Testis (tissue), 2 donors: ENCODE measurements around the gene P2RX5.

Experiments
- POLR2A ChIP-seq: fragments of 450-650 bp; IDR thresholded peaks from one replicate; pipeline ENCODE4 v1.6.1; 2017; ENCODE audit warnings: antibody characterized with exemption, mild to moderate bottlenecking, moderate library complexity
- TF ChIP-seq, protein P1 (sequence below), 3 experiments: fragments of 450-650 bp in 2 of 3; fragments of 200-600 bp in 1 of 3; sonication (generic) in 1 of 3; IDR thresholded peaks; one replicate each; pipeline ENCODE4 v1.5.1; 2016 to 2019; ENCODE audit warnings: antibody characterized with exemption in 3 of 3, mild to moderate bottlenecking in 2 of 3, moderate library complexity in 1 of 3

DNA sequence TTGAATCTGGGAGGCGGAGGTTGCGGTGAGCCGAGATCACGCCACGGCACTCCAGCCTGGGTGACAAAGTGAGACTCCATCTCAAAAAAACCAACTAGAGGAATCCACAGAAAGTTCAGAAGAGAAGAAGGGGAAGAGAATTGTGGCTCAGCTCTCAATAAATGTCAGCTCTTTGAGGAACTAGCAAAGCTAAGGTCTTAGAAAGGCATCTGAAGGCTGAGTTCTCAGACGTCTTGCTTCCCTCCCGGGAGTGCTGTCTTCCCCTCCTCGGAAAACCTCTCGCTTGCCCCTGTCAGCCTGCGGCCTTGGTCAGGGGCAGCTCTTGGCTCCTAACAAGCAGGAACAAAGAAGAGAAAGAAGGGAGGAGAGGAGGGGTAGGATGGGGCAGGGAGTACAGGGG lies 65.2 kb downstream of the P2RX5 start:
- TF ChIP-seq POLR2A, result no peak
- TF ChIP-seq, protein P1, sequence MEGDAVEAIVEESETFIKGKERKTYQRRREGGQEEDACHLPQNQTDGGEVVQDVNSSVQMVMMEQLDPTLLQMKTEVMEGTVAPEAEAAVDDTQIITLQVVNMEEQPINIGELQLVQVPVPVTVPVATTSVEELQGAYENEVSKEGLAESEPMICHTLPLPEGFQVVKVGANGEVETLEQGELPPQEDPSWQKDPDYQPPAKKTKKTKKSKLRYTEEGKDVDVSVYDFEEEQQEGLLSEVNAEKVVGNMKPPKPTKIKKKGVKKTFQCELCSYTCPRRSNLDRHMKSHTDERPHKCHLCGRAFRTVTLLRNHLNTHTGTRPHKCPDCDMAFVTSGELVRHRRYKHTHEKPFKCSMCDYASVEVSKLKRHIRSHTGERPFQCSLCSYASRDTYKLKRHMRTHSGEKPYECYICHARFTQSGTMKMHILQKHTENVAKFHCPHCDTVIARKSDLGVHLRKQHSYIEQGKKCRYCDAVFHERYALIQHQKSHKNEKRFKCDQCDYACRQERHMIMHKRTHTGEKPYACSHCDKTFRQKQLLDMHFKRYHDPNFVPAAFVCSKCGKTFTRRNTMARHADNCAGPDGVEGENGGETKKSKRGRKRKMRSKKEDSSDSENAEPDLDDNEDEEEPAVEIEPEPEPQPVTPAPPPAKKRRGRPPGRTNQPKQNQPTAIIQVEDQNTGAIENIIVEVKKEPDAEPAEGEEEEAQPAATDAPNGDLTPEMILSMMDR (IDR thresholded peaks at IDR 0.05), result no peak
